Trophoblast cell (in vitro differentiated cells and primary cell): Measurements from ENCODE around the gene RBM20.

ENCODE experiments used
- DNase-seq, 2 donors: peaks; one replicate each; pipeline ENCODE4 v3.0.0-alpha.2; 2016
- H2AFZ ChIP-seq: 2 replicates; pipeline ENCODE4 v1.6.1; 2013; ENCODE audit warnings: low read length, moderate library complexity, mild to moderate bottlenecking; ENCODE audit not compliant: insufficient read depth, poor library complexity
- H2AK5ac ChIP-seq: 2 replicates; pipeline ENCODE4 v1.6.1; 2013; ENCODE audit warnings: mild to moderate bottlenecking, low read length
- H2BK120ac ChIP-seq: 2 replicates; pipeline ENCODE4 v1.6.1; 2013; ENCODE audit warnings: low read length, mild to moderate bottlenecking, moderate library complexity; ENCODE audit not compliant: insufficient read depth, poor library complexity
- H2BK12ac ChIP-seq: 2 replicates; pipeline ENCODE4 v1.6.1; 2013; ENCODE audit warnings: mild to moderate bottlenecking, low read length, moderate library complexity
- H2BK5ac ChIP-seq: 2 replicates; pipeline ENCODE4 v1.6.1; 2013; ENCODE audit warnings: low read length, low read depth, moderate library complexity, mild to moderate bottlenecking; ENCODE audit not compliant: poor library complexity
- H3K14ac ChIP-seq: 2 replicates; pipeline ENCODE4 v1.6.1; 2013; ENCODE audit warnings: mild to moderate bottlenecking, low read length
- H3K18ac ChIP-seq: 2 replicates; pipeline ENCODE4 v1.6.1; 2013; ENCODE audit warnings: mild to moderate bottlenecking, low read length
- H3K23ac ChIP-seq: 2 replicates; pipeline ENCODE4 v1.6.1; 2013; ENCODE audit warnings: low read length
- H3K27ac ChIP-seq: 2 replicates; pipeline ENCODE4 v1.5.1; 2013; ENCODE audit warnings: low read depth, mild to moderate bottlenecking, inconsistent platforms, low read length, moderate library complexity
- H3K27me3 ChIP-seq: 2 replicates; pipeline ENCODE4 v1.6.1; 2013; ENCODE audit warnings: inconsistent platforms, mild to moderate bottlenecking, low read length, moderate library complexity; ENCODE audit not compliant: insufficient read depth
- H3K36me3 ChIP-seq, 2 experiments: 1 replicate in 1 of 2; 2 replicates in 1 of 2; pipeline ENCODE4 v1.6.1; 2013; ENCODE audit warnings: low read length in 2 of 2, mild to moderate bottlenecking in 2 of 2, moderate library complexity in 1 of 2; ENCODE audit not compliant: insufficient read depth in 2 of 2, control insufficient read depth in 1 of 2
- H3K4ac ChIP-seq: 2 replicates; pipeline ENCODE4 v1.6.1; 2013; ENCODE audit warnings: low read depth, mild to moderate bottlenecking, low read length, moderate library complexity
- H3K4me1 ChIP-seq, 2 experiments: 1 replicate in 1 of 2; 2 replicates in 1 of 2; pipeline ENCODE4 v1.6.1; 2013; ENCODE audit warnings: low read length in 2 of 2, mild to moderate bottlenecking in 2 of 2, moderate library complexity in 1 of 2; ENCODE audit not compliant: insufficient read depth in 2 of 2, control insufficient read depth in 1 of 2
- H3K4me2 ChIP-seq: 2 replicates; pipeline ENCODE4 v1.6.1; 2013; ENCODE audit warnings: inconsistent platforms, mild to moderate bottlenecking, low read length, moderate library complexity
- H3K4me3 ChIP-seq: 2 replicates; pipeline ENCODE4 v1.5.1; 2013; ENCODE audit warnings: mild to moderate bottlenecking, low read depth, low read length, inconsistent platforms
- H3K79me1 ChIP-seq: one replicate; pipeline ENCODE4 v1.6.1; 2013; ENCODE audit warnings: low read length
- H3K79me2 ChIP-seq: 2 replicates; pipeline ENCODE4 v1.6.1; 2013; ENCODE audit warnings: low read length, mild to moderate bottlenecking; ENCODE audit not compliant: control insufficient read depth, insufficient read depth, poor library complexity
- H3K9ac ChIP-seq: 2 replicates; pipeline ENCODE4 v1.6.1; 2013; ENCODE audit warnings: mild to moderate bottlenecking, low read length
- H3K9me3 ChIP-seq: 2 replicates; pipeline ENCODE4 v1.6.1; 2013; ENCODE audit warnings: low read depth, mild to moderate bottlenecking, control low read depth, inconsistent platforms, low read length; ENCODE audit not compliant: insufficient read depth
- H4K12ac ChIP-seq: 2 replicates; pipeline ENCODE4 v1.6.1; 2013; ENCODE audit warnings: low read depth, mild to moderate bottlenecking, low read length, moderate library complexity
- H4K8ac ChIP-seq: 2 replicates; pipeline ENCODE4 v1.6.1; 2013; ENCODE audit warnings: low read depth, mild to moderate bottlenecking, low read length, moderate library complexity
- H4K91ac ChIP-seq: one replicate; pipeline ENCODE4 v1.6.1; 2013; ENCODE audit warnings: low read depth, mild to moderate bottlenecking, low read length, moderate library complexity
- WGBS: extraction: QIAGEN DNeasy Blood & Tissue Kit; methylation state at CpG from one replicate; pipeline ENCODE4 v1.1.7; 2013; ENCODE audit warnings: missing lambda C conversion rate; ENCODE audit not compliant: insufficient read length, insufficient coverage; ENCODE audit errors: extremely low coverage; 5-methylcytosine and 5-hydroxymethylcytosine counted together

Gene RBM20

GRCh38 chr10:110632591-110633215 is 11.4 kb upstream of the RBM20 start:
- Histone ChIP-seq H3K4me1 (peaks cover 0 to 3% of the 10 kb centered on the region in 2 experiments), H4K12ac (no peak overlapping the region)
- WGBS: no CpG with 5 or more reads among the region's 1 CpG

GRCh38 chr10:110634527-110635209 is 9.5 kb upstream of the RBM20 start:
- H4K91ac ChIP-seq: no peak overlapping the region
- H4K12ac ChIP-seq: no peak overlapping the region
- H4K8ac ChIP-seq: no peak overlapping the region
- H2BK120ac ChIP-seq: no peak overlapping the region
- H3K14ac ChIP-seq: no peak overlapping the region
- no peaks in the 10 kb centered on the region for H3K9me3 ChIP-seq
- peaks cover 0 to 3% of the 10 kb centered on the region in 2 experiments for H3K4me1 ChIP-seq
- H2AFZ ChIP-seq: no peak overlapping the region
- H3K27ac ChIP-seq: no peak overlapping the region
- no peaks in the 10 kb centered on the region for H3K27me3 ChIP-seq
- no peaks in the 10 kb centered on the region for H3K79me1 ChIP-seq
- H2AK5ac ChIP-seq: no peak overlapping the region
- no peak overlapping the region for H3K9ac ChIP-seq
- H3K36me3 ChIP-seq: no peaks in the 10 kb centered on the region
- H3K18ac ChIP-seq: no peak overlapping the region
- H3K4me3 ChIP-seq: no peak overlapping the region
- H3K4me2 ChIP-seq: no peak overlapping the region
- no peak overlapping the region for H3K4ac ChIP-seq
- no CpG with 5 or more reads among the region's 9 CpGs for WGBS
- H3K23ac ChIP-seq: no peak overlapping the region
- H2BK5ac ChIP-seq: no peak overlapping the region
- no peak overlapping the region for H2BK12ac ChIP-seq
- H3K79me2 ChIP-seq: no peaks in the 10 kb centered on the region
- DNase-seq: no peak

More at GRCh38 chr10:110632591-110633215, 11.4 kb upstream of the RBM20 start:
- Histone ChIP-seq H3K9me3 (no peaks in the 10 kb centered on the region), H3K4me2 (no peak overlapping the region), H3K4ac (no peak overlapping the region), H2BK12ac (no peak overlapping the region), H3K4me3 (no peak overlapping the region), H2BK5ac (no peak overlapping the region), H2AK5ac (no peak overlapping the region), H3K27ac (no peak overlapping the region), H3K14ac (no peak overlapping the region), H3K9ac (no peak overlapping the region), H2AFZ (no peak overlapping the region), H3K18ac (no peak overlapping the region), H3K79me2 (no peaks in the 10 kb centered on the region), H3K36me3 (no peaks in the 10 kb centered on the region), H4K8ac (no peak overlapping the region), H3K79me1 (no peaks in the 10 kb centered on the region), H2BK120ac (no peak overlapping the region), H3K23ac (no peak overlapping the region), H4K91ac (no peak overlapping the region), H3K27me3 (no peaks in the 10 kb centered on the region)
- no peak for DNase-seq

GRCh38 chr10:110636572-110636931 is 7.6 kb upstream of the RBM20 start:
- Histone ChIP-seq H2AK5ac (no peak overlapping the region), H3K9me3 (no peaks in the 10 kb centered on the region), H4K12ac (no peak overlapping the region), H3K18ac (no peak overlapping the region), H4K91ac (no peak overlapping the region), H3K9ac (no peak overlapping the region), H2BK5ac (no peak overlapping the region), H2BK12ac (no peak overlapping the region), H3K79me1 (no peaks in the 10 kb centered on the region), H3K4ac (no peak overlapping the region), H3K4me3 (no peak overlapping the region), H3K27me3 (no peaks in the 10 kb centered on the region), H3K27ac (no peak overlapping the region), H2AFZ (no peak overlapping the region), H3K79me2 (no peaks in the 10 kb centered on the region), H2BK120ac (no peak overlapping the region), H3K4me1 (peaks cover 0 to 5% of the 10 kb centered on the region in 2 experiments), H3K36me3 (no peaks in the 10 kb centered on the region), H4K8ac (no peak overlapping the region), H3K14ac (no peak overlapping the region), H3K23ac (no peak overlapping the region), H3K4me2 (no peak overlapping the region)
- DNase-seq: no peak
- WGBS: no CpG with 5 or more reads among the region's 2 CpGs

GRCh38 chr10:110636932-110637557 is 7.1 kb upstream of the RBM20 start:
- Histone ChIP-seq H3K14ac (no peak overlapping the region), H3K4me2 (no peak overlapping the region), H2BK12ac (no peak overlapping the region), H3K4ac (no peak overlapping the region), H3K23ac (no peak overlapping the region), H3K79me2 (no peaks in the 10 kb centered on the region), H2AFZ (no peak overlapping the region), H2BK5ac (no peak overlapping the region), H3K27me3 (no peaks in the 10 kb centered on the region), H3K4me3 (no peak overlapping the region), H3K9me3 (no peaks in the 10 kb centered on the region), H4K91ac (no peak overlapping the region), H4K12ac (no peak overlapping the region), H3K27ac (no peak overlapping the region), H3K4me1 (peaks cover 0 to 5% of the 10 kb centered on the region in 2 experiments), H2AK5ac (no peak overlapping the region), H3K18ac (no peak overlapping the region), H4K8ac (no peak overlapping the region), H3K9ac (no peak overlapping the region), H3K36me3 (no peaks in the 10 kb centered on the region), H2BK120ac (no peak overlapping the region), H3K79me1 (no peaks in the 10 kb centered on the region)
- no peak for DNase-seq
- 0% methylated on average over 1 of the region's 6 CpGs for WGBS
